Aorta (tissue), 5 donors: ENCODE results near the gene CA9. TPM values are rescaled to one million over a fixed set of nuclear protein-coding genes. Genes with fewer than 3 reads are reported as not detected.
A peak's percentile ranks its signal among the peaks of the same experiment; 100 is the strongest.

Experiments used
- ATAC-seq: fragments of 200-7000 bp; cut with Tn5 transposase; one replicate; pipeline ENCODE4 v1.9.1; 2022; ENCODE audit warnings: moderate library complexity; ENCODE audit not compliant: low FRiP score
- DNase-seq, 2 donors: peaks; one replicate each; pipeline ENCODE4 v3.0.0-alpha.2; 2020
- H3K27ac ChIP-seq, 2 donors: one replicate each; pipeline ENCODE4 v1.5.1; 2013; ENCODE audit warnings: low read length in 2 of 2, mild to moderate bottlenecking in 2 of 2, moderate library complexity in 2 of 2, control low read depth in 1 of 2, inconsistent platforms in 1 of 2, low read depth in 1 of 2
- H3K27me3 ChIP-seq, 2 donors: one replicate each; pipeline ENCODE4 v1.6.1; 2013; ENCODE audit warnings: control low read depth in 1 of 2, low read length in 1 of 2, mild to moderate bottlenecking in 1 of 2, moderate library complexity in 1 of 2; ENCODE audit not compliant: insufficient read depth in 2 of 2, control insufficient read depth in 1 of 2
- H3K36me3 ChIP-seq, 2 donors: one replicate each; pipeline ENCODE4 v1.6.1; 2013; ENCODE audit warnings: control low read depth in 1 of 2, low read length in 1 of 2, mild to moderate bottlenecking in 1 of 2; ENCODE audit not compliant: insufficient read depth in 2 of 2, control insufficient read depth in 1 of 2
- H3K4me1 ChIP-seq, 2 donors: one replicate each; pipeline ENCODE4 v1.6.1; 2013; ENCODE audit warnings: low read length in 2 of 2, control low read depth in 1 of 2, mild to moderate bottlenecking in 1 of 2, moderate library complexity in 1 of 2; ENCODE audit not compliant: insufficient read depth in 2 of 2, control insufficient read depth in 1 of 2
- H3K4me3 ChIP-seq, 2 donors: one replicate each; pipeline ENCODE4 v1.5.1; 2013; ENCODE audit warnings: low read length in 2 of 2, control low read depth in 1 of 2, mild to moderate bottlenecking in 1 of 2
- H3K9me3 ChIP-seq: one replicate; pipeline ENCODE4 v1.6.1; 2013; ENCODE audit warnings: mild to moderate bottlenecking, low read length; ENCODE audit not compliant: control insufficient read depth
- WGBS, 2 donors: extraction: QIAGEN DNeasy Blood & Tissue Kit; methylation state at CpG; one replicate each; pipeline ENCODE4 v1.1.7; 2013; 5-methylcytosine and 5-hydroxymethylcytosine counted together
- intact Hi-C, 2 donors: fragments of 100-400 bp; cut with DNase I; formaldehyde crosslinking; loops; one replicate each; pipeline versions ENCODE4 v1.14.2 to v1.15.0; 2022
- polyA plus RNA-seq, 2 donors: library from polyadenylated mRNA; stranded (reverse); fragments of 200-250 nt; gene quantifications; one replicate each; pipeline ENCODE4 v1.2.3, GENCODE V29; 2013
- total RNA-seq, 2 donors: library from RNA; stranded (reverse); fragmentation: NEBNext Ultra II Directional; extraction: Animal tissue kit (Norgen Biotek cat#: 25700); gene quantifications; one replicate each; pipeline ENCODE4 v1.2.1, GENCODE V29; 2021
- donor health status: healthy with polysubstance abuse.
- donor health status: Bipolar disorder and iron deficiency.
- donor health status: DM: no; HTN: no; CAD: no.
- donor health status: DM: no; HTN: no; CAD: no.
- donor health status: DM: yes; HTN: yes; CAD: no.

CA9 gene
- total and polyA plus RNA-seq, 4 donors, result 0.79 to 8.8 (median 4.3) TPM; not detected in 1

DNA sequence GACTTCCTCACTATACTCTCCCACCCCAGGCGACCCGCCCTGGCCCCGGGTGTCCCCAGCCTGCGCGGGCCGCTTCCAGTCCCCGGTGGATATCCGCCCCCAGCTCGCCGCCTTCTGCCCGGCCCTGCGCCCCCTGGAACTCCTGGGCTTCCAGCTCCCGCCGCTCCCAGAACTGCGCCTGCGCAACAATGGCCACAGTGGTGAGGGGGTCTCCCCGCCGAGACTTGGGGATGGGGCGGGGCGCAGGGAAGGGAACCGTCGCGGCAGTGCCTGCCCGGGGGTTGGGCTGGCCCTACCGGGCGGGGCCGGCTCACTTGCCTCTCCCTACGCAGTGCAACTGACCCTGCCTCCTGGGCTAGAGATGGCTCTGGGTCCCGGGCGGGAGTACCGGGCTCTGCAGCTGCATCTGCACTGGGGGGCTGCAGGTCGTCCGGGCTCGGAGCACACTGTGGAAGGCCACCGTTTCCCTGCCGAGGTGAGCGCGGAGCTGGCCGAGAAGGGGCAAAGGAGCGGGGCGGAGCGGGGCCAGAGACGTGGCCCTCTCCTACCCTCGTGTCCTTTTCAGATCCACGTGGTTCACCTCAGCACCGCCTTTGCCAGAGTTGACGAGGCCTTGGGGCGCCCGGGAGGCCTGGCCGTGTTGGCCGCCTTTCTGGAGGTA is 2.1 kb downstream of the CA9 start:
- Histone ChIP-seq H3K27me3 (no peaks in the 10 kb centered on the region), H3K9me3 (no peaks in the 10 kb centered on the region), H3K4me3 (peak overlapping the region; percentile 8 to 34), H3K27ac (no peak overlapping the region), H3K36me3 (no peaks in the 10 kb centered on the region), H3K4me1 (no peaks in the 10 kb centered on the region)
- DNase-seq, result peak; percentile 62 to 83
- ATAC-seq, result peak; percentile 61
- WGBS, 2 donors, result 7 to 9% methylated on average over 48 to 51 of the region's 51 CpGs
- intact Hi-C loops, result no loop called here

DNA sequence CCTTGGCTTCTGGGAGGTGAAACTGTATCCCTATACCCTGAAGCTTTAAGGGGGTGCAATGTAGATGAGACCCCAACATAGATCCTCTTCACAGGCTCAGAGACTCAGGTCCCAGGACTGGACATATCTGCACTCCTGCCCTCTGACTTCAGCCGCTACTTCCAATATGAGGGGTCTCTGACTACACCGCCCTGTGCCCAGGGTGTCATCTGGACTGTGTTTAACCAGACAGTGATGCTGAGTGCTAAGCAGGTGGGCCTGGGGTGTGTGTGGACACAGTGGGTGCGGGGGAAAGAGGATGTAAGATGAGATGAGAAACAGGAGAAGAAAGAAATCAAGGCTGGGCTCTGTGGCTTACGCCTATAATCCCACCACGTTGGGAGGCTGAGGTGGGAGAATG is 5.4 kb downstream of the CA9 start:
- H3K4me3 ChIP-seq, result no peak overlapping the region
- H3K27me3 ChIP-seq, result no peaks in the 10 kb centered on the region
- intact Hi-C loops, result no loop called here
- DNase-seq (no peak), ATAC-seq (no peak)
- no peaks in the 10 kb centered on the region for H3K4me1 ChIP-seq
- 87 to 94% methylated on average over 5 of the region's 5 CpGs for WGBS, 2 donors
- H3K9me3 ChIP-seq, result no peaks in the 10 kb centered on the region
- H3K36me3 ChIP-seq, result peaks cover 0 to 12% of the 10 kb centered on the region in 2 donors
- peak overlapping the region in 1 of 2 donors; percentile 13 for H3K27ac ChIP-seq

DNA sequence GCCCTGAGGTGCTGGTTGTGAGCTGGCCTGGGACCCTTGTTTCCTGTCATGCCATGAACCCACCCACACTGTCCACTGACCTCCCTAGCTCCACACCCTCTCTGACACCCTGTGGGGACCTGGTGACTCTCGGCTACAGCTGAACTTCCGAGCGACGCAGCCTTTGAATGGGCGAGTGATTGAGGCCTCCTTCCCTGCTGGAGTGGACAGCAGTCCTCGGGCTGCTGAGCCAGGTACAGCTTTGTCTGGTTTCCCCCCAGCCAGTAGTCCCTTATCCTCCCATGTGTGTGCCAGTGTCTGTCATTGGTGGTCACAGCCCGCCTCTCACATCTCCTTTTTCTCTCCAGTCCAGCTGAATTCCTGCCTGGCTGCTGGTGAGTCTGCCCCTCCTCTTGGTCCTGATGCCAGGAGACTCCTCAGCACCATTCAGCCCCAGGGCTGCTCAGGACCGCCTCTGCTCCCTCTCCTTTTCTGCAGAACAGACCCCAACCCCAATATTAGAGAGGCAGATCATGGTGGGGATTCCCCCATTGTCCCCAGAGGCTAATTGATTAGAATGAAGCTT is 6.1 kb downstream of the CA9 start:
- peak overlapping the region in 1 of 2 donors; percentile 80 for H3K27ac ChIP-seq
- DNase-seq, result peak in 1 of 2 donors; percentile 41
- ATAC-seq, result no peak
- H3K9me3 ChIP-seq, result no peaks in the 10 kb centered on the region
- 45 to 51% methylated on average over 8 of the region's 8 CpGs for WGBS, 2 donors
- no peaks in the 10 kb centered on the region for H3K27me3 ChIP-seq
- H3K4me3 ChIP-seq, result no peak overlapping the region
- H3K36me3 ChIP-seq, result peaks cover 0 to 20% of the 10 kb centered on the region in 2 donors
- intact Hi-C loops, result no loop called here
- H3K4me1 ChIP-seq, result no peaks in the 10 kb centered on the region

DNA sequence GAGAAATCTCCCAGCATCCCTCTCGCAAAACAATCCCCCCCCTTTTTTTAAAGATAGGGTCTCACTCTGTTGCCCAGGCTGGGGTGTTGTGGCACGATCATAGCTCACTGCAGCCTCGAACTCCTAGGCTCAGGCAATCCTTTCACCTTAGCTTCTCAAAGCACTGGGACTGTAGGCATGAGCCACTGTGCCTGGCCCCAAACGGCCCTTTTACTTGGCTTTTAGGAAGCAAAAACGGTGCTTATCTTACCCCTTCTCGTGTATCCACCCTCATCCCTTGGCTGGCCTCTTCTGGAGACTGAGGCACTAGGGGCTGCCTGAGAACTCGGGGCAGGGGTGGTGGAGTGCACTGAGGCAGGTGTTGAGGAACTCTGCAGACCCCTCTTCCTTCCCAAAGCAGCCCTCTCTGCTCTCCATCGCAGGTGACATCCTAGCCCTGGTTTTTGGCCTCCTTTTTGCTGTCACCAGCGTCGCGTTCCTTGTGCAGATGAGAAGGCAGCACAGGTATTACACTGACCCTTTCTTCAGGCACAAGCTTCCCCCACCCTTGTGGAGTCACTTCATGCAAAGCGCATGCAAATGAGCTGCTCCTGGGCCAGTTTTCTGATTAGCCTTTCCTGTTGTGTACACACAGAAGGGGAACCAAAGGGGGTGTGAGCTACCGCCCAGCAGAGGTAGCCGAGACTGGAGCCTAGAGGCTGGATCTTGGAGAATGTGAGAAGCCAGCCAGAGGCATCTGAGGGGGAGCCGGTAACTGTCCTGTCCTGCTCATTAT is 6.8 kb downstream of the CA9 start:
- H3K27ac ChIP-seq, result peak overlapping the region; percentile 29 to 80
- peak in 1 of 2 donors; percentile 52 for DNase-seq
- no peak overlapping the region for H3K4me3 ChIP-seq
- H3K27me3 ChIP-seq, result no peaks in the 10 kb centered on the region
- H3K9me3 ChIP-seq, result no peaks in the 10 kb centered on the region
- WGBS, 2 donors, result 15 to 17% methylated on average over 15 of the region's 15 CpGs
- intact Hi-C loops, result no loop called here
- no peaks in the 10 kb centered on the region for H3K4me1 ChIP-seq
- no peak for ATAC-seq
- peaks cover 0 to 26% of the 10 kb centered on the region in 2 donors for H3K36me3 ChIP-seq

DNA sequence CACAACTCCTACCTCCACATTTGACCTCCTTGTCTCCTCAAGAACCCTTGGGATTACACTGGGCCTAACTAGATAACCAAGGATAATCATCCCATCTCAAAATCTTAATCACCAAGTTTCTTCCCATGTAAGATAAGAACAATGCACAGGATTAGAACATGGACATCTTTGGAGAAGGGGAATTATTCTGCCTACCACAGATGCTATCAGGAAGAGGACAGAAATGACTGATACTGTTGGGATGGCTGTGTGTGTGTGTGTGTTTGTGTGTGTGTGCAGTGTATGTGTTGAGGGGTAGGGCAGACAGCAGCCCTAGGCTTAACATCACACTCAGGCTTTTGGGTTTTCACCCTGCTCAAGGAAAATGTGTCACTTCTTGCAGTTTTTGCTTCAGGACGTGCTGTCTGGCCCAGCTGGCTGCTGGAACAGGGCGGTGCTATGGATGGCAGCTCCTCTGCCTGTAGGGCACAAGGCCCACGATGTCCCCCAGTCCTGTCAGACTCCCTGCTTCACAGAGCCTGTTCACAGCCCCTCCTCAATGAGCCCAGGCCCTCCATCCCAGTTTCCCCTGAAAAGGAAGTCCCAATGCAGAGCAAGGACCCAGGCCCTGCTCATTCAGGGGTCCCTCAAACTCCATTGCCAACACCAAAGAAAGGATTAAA is 7.7 kb downstream of the CA9 start:
- WGBS, 2 donors, result 10 to 19% methylated on average over 3 of the region's 3 CpGs
- DNase-seq, result peak in 1 of 2 donors; percentile 50
- no peak overlapping the region for H3K4me3 ChIP-seq
- H3K27me3 ChIP-seq, result no peaks in the 10 kb centered on the region
- intact Hi-C loops, result no loop called here
- H3K9me3 ChIP-seq, result no peaks in the 10 kb centered on the region
- ATAC-seq, result peak; percentile 5
- H3K4me1 ChIP-seq, result no peaks in the 10 kb centered on the region
- H3K36me3 ChIP-seq, result peaks cover 0 to 26% of the 10 kb centered on the region in 2 donors
- H3K27ac ChIP-seq, result peak overlapping the region; percentile 5 to 10

DNA sequence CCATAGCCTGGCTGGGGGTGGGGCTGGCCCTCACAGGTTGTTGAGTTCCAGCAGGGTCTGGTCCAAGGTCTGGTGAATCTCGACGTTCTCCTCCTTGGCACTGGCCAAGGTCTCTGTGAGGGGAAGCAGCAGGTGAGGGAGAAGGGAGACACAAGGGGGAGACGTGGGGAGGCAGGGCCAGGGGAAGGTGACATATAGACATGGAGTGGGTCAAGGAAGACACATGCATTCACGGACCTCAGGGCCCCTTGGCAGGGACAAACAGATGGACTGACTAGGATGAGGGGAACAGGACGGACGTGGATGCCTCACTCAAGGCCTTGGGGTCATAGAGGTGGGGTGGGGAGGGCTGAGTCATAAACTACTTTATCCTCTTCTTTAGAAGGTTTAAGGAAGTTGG is 8.3 kb downstream of the CA9 start:
- Histone ChIP-seq H3K27me3 (no peaks in the 10 kb centered on the region), H3K4me3 (no peak overlapping the region), H3K4me1 (no peaks in the 10 kb centered on the region), H3K9me3 (no peaks in the 10 kb centered on the region), H3K36me3 (peaks cover 0 to 26% of the 10 kb centered on the region in 2 donors), H3K27ac (peak overlapping the region in 1 of 2 donors; percentile 10)
- intact Hi-C loops, result no loop called here
- ATAC-seq (no peak), DNase-seq (no peak)
- 24 to 29% methylated on average over 6 of the region's 6 CpGs for WGBS, 2 donors

DNA sequence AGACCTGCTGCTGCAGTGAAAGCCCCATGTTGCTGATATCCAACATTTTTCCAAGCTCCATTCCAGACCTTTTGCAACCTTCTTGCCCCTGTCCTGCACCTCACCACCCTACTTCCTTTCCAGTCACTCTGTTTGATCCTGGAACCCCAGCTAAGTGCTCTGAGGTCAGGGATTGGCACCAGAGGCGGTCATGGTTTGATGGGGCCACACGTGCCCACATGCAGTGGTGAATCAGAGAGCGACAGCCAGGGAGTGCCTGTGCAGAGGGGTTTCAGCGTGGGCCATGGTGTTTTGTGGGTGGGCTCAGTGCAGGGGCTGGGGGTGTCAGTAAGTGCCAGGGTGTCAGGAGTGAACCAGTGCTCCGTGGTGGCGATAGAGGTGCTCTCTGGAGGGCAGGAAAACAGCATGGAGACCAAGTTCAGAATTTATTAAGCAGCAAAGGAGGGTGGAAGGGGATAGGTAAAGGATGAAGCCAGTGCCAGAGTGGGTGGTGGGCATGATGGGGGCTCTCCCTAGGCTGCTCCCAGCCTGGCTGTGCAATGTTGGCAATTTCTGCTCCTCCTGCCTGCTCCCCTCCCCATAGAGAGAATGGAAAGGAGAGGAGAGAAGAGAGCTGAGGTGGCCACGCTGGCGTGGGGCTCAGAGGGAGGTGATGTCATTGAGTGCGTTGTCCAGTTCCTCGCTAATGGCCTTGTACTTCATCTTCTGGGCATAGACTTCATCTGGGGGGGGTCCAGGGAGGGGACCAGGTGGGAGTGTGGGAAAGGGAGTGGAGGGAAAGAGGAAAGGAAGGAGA is 9.0 kb downstream of the CA9 start:
- Histone ChIP-seq H3K27ac (peak overlapping the region in 1 of 2 donors; percentile 2), H3K36me3 (peaks cover 0 to 26% of the 10 kb centered on the region in 2 donors)

DNA sequence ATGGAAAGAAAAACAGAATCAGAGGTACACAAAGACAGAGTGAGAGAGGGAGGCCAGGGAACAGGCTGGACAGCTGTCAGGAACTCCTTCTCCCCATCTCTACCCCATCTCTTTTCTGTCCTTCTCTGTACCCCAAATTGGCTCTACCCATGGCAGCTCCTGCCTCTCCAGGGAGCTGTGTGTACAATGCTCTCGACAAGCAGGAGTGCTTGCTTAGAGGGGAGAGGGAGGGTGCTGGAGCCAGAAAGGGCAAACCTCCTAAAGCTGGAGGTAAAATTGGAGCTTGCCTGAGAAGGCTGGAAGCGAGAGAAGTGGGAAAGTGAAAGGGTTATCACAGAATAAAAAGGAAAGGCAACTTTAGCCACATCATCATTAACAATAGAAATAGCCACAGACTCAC is 9.6 kb downstream of the CA9 start:
- peaks cover 0 to 26% of the 10 kb centered on the region in 2 donors for H3K36me3 ChIP-seq

More for the DNA sequence above, 9.0 kb downstream of the CA9 start:
- H3K4me3 ChIP-seq, result no peak overlapping the region
- 46 to 47% methylated on average over 10 of the region's 10 CpGs for WGBS, 2 donors
- ATAC-seq (no peak), DNase-seq (no peak)
- no peaks in the 10 kb centered on the region for H3K9me3 ChIP-seq
- no peaks in the 10 kb centered on the region for H3K27me3 ChIP-seq
- no peaks in the 10 kb centered on the region for H3K4me1 ChIP-seq
- intact Hi-C loops, result no loop called here

More for the DNA sequence above, 9.6 kb downstream of the CA9 start:
- H3K27ac ChIP-seq, result peak overlapping the region in 1 of 2 donors; percentile 59
- no peaks in the 10 kb centered on the region for H3K27me3 ChIP-seq
- no peak for ATAC-seq
- no peaks in the 10 kb centered on the region for H3K4me1 ChIP-seq
- no peak for DNase-seq
- no peaks in the 10 kb centered on the region for H3K9me3 ChIP-seq
- WGBS, 2 donors, result 7 to 16% methylated on average over 2 of the region's 2 CpGs
- intact Hi-C loops, result no loop called here
- no peak overlapping the region for H3K4me3 ChIP-seq
